NCI-H2029 (cell line): Measurements from ENCODE around the gene ENTREP1.
"Not testable (repeated sequence)": the region's sequence is repeated elsewhere in the genome, so short reads cannot be mapped to it uniquely, and the experiment has no call there.

Experiments
- DNase-seq: peaks from one replicate; lab custom pipeline; 2025; lab: John Stamatoyannopoulos, UW

Gene ENTREP1

GRCh38 chr9:69411931-69412740 lies 87.1 kb downstream of the ENTREP1 start:
- DNase-seq: no peak

GRCh38 chr9:69412741-69413150 lies 87.7 kb downstream of the ENTREP1 start:
- DNase-seq: no peak

GRCh38 chr9:69420611-69421270 lies 95.7 kb downstream of the ENTREP1 start:
- no peak for DNase-seq

- DNase-seq: peak; percentile 47
Observed at GRCh38 chr9:69421908-69422801, 97.1 kb downstream of the ENTREP1 start.

GRCh38 chr9:69425136-69425801 lies 100.3 kb downstream of the ENTREP1 start:
- DNase-seq: no peak

GRCh38 chr9:69427286-69427685 lies 102.3 kb downstream of the ENTREP1 start:
- DNase-seq: no peak

GRCh38 chr9:69428017-69428785 lies 103.2 kb downstream of the ENTREP1 start:
- no peak for DNase-seq

GRCh38 chr9:69429281-69429680 lies 104.3 kb downstream of the ENTREP1 start:
- no peak for DNase-seq

GRCh38 chr9:69430206-69430605 lies 105.2 kb downstream of the ENTREP1 start:
- no peak for DNase-seq

GRCh38 chr9:69431203-69431602 lies 106.2 kb downstream of the ENTREP1 start:
- no peak for DNase-seq

- no peak for DNase-seq
Observed at GRCh38 chr9:69431777-69432176, 106.8 kb downstream of the ENTREP1 start.

GRCh38 chr9:69432623-69433022 lies 107.6 kb downstream of the ENTREP1 start:
- no peak for DNase-seq

- DNase-seq: no peak
Observed at GRCh38 chr9:69433392-69433791, 108.4 kb downstream of the ENTREP1 start.

- DNase-seq: no peak
Observed at GRCh38 chr9:69433968-69434367, 109.0 kb downstream of the ENTREP1 start.

GRCh38 chr9:69439654-69440053 lies 114.6 kb downstream of the ENTREP1 start:
- DNase-seq: not testable (repeated sequence)

- DNase-seq: peak; percentile 36
Observed at GRCh38 chr9:69440254-69440955, 115.4 kb downstream of the ENTREP1 start.
